ENCODE measurements around the gene HAUS7.

HAUS7 gene

GRCh38 chrX:153470411-153471363 lies at the start of gene HAUS7:
Gene HAUS7, minus strand, starts transcription at chrX:153470576. Its CDS starts 19 bp downstream, at chrX:153470557.
- Histone ChIP-seq H3K4me1 (ENCODE audit: insufficient read depth, low read length) (no peaks in the 10 kb centered on the region), H3K4me3 (ENCODE audit: low read depth in 1 of 2, low read length in 2 of 2) (peak within 1 kb of the TSS; percentile 25 to 67), H3K27me3 (ENCODE audit: control insufficient read depth in 1 of 2, insufficient read depth in 2 of 2, low read length in 2 of 2) (peaks cover 0 to 12% of the 10 kb centered on the region in 2 donors), H3K9ac (ENCODE audit: low read length) (no peak within 1 kb of the TSS), H3K9me3 (ENCODE audit: low read length) (no peaks in the 10 kb centered on the region), H3K27ac (ENCODE audit: low read depth, low read length) (peak within 1 kb of the TSS; percentile 55), H3K36me3 (ENCODE audit: insufficient read depth, low read length) (no peaks in the 10 kb centered on the region)

GRCh38 chrX:153519569-153520286 lies 49.4 kb upstream of the HAUS7 start:
- H3K36me3 ChIP-seq (ENCODE audit: insufficient read depth, low read length): no peaks in the 10 kb centered on the region
- H3K4me1 ChIP-seq (ENCODE audit: insufficient read depth, low read length): no peaks in the 10 kb centered on the region
- no peak overlapping the region for H3K27ac ChIP-seq (ENCODE audit: low read depth, low read length)
- no peak overlapping the region for H3K4me3 ChIP-seq (ENCODE audit: low read depth in 1 of 2, low read length in 2 of 2)
- H3K9ac ChIP-seq (ENCODE audit: low read length): no peak overlapping the region
- peaks cover 3 to 63% of the 10 kb centered on the region in 2 donors for H3K27me3 ChIP-seq (ENCODE audit: control insufficient read depth in 1 of 2, insufficient read depth in 2 of 2, low read length in 2 of 2)
- no peaks in the 10 kb centered on the region for H3K9me3 ChIP-seq (ENCODE audit: low read length)

GRCh38 chrX:153517946-153518834 lies 47.8 kb upstream of the HAUS7 start:
- no peaks in the 10 kb centered on the region for H3K4me1 ChIP-seq (ENCODE audit: insufficient read depth, low read length)

GRCh38 chrX:153517423-153517822 lies 47.0 kb upstream of the HAUS7 start, which contains the start of gene ATP2B3:
Gene ATP2B3, plus strand, starts transcription at chrX:153517642. Its CDS starts 18,606 bp downstream, at chrX:153536248.
- peaks cover 3 to 53% of the 10 kb centered on the region in 2 donors for H3K27me3 ChIP-seq (ENCODE audit: control insufficient read depth in 1 of 2, insufficient read depth in 2 of 2, low read length in 2 of 2)
- no peaks in the 10 kb centered on the region for H3K9me3 ChIP-seq (ENCODE audit: low read length)
- no peak within 1 kb of the TSS for H3K4me3 ChIP-seq (ENCODE audit: low read depth in 1 of 2, low read length in 2 of 2)
- H3K27ac ChIP-seq (ENCODE audit: low read depth, low read length): no peak within 1 kb of the TSS
- H3K9ac ChIP-seq (ENCODE audit: low read length): no peak within 1 kb of the TSS
- H3K36me3 ChIP-seq (ENCODE audit: insufficient read depth, low read length): no peaks in the 10 kb centered on the region
- no peaks in the 10 kb centered on the region for H3K4me1 ChIP-seq (ENCODE audit: insufficient read depth, low read length)

More at GRCh38 chrX:153517946-153518834, 47.8 kb upstream of the HAUS7 start:
- no peak overlapping the region for H3K4me3 ChIP-seq (ENCODE audit: low read depth in 1 of 2, low read length in 2 of 2)
- no peaks in the 10 kb centered on the region for H3K9me3 ChIP-seq (ENCODE audit: low read length)
- no peak overlapping the region for H3K9ac ChIP-seq (ENCODE audit: low read length)
- H3K27ac ChIP-seq (ENCODE audit: low read depth, low read length): no peak overlapping the region
- H3K27me3 ChIP-seq (ENCODE audit: control insufficient read depth in 1 of 2, insufficient read depth in 2 of 2, low read length in 2 of 2): peaks cover 3 to 59% of the 10 kb centered on the region in 2 donors
- no peaks in the 10 kb centered on the region for H3K36me3 ChIP-seq (ENCODE audit: insufficient read depth, low read length)

GRCh38 chrX:153516073-153516472 lies 45.7 kb upstream of the HAUS7 start:
- H3K36me3 ChIP-seq (ENCODE audit: insufficient read depth, low read length): no peaks in the 10 kb centered on the region
- peaks cover 3 to 42% of the 10 kb centered on the region in 2 donors for H3K27me3 ChIP-seq (ENCODE audit: control insufficient read depth in 1 of 2, insufficient read depth in 2 of 2, low read length in 2 of 2)
- H3K9ac ChIP-seq (ENCODE audit: low read length): no peak overlapping the region
- no peaks in the 10 kb centered on the region for H3K4me1 ChIP-seq (ENCODE audit: insufficient read depth, low read length)
- no peak overlapping the region for H3K27ac ChIP-seq (ENCODE audit: low read depth, low read length)
- H3K4me3 ChIP-seq (ENCODE audit: low read depth in 1 of 2, low read length in 2 of 2): no peak overlapping the region
- no peaks in the 10 kb centered on the region for H3K9me3 ChIP-seq (ENCODE audit: low read length)

- Histone ChIP-seq H3K9me3 (ENCODE audit: low read length) (no peaks in the 10 kb centered on the region), H3K27me3 (ENCODE audit: control insufficient read depth in 1 of 2, insufficient read depth in 2 of 2, low read length in 2 of 2) (peaks cover 2 to 37% of the 10 kb centered on the region in 2 donors)
These were observed 45.1 kb upstream of the HAUS7 start for GRCh38 chrX:153515435-153515834.

GRCh38 chrX:153514259-153514658 lies 43.9 kb upstream of the HAUS7 start:
- H3K36me3 ChIP-seq (ENCODE audit: insufficient read depth, low read length): no peaks in the 10 kb centered on the region
- H3K9me3 ChIP-seq (ENCODE audit: low read length): no peaks in the 10 kb centered on the region
- H3K4me3 ChIP-seq (ENCODE audit: low read depth in 1 of 2, low read length in 2 of 2): no peak overlapping the region
- peaks cover 0 to 33% of the 10 kb centered on the region in 2 donors for H3K27me3 ChIP-seq (ENCODE audit: control insufficient read depth in 1 of 2, insufficient read depth in 2 of 2, low read length in 2 of 2)
- H3K9ac ChIP-seq (ENCODE audit: low read length): no peak overlapping the region
- no peak overlapping the region for H3K27ac ChIP-seq (ENCODE audit: low read depth, low read length)
- no peaks in the 10 kb centered on the region for H3K4me1 ChIP-seq (ENCODE audit: insufficient read depth, low read length)

More at GRCh38 chrX:153515435-153515834, 45.1 kb upstream of the HAUS7 start:
- no peak overlapping the region for H3K4me3 ChIP-seq (ENCODE audit: low read depth in 1 of 2, low read length in 2 of 2)
- H3K4me1 ChIP-seq (ENCODE audit: insufficient read depth, low read length): no peaks in the 10 kb centered on the region
- H3K27ac ChIP-seq (ENCODE audit: low read depth, low read length): no peak overlapping the region
- no peaks in the 10 kb centered on the region for H3K36me3 ChIP-seq (ENCODE audit: insufficient read depth, low read length)
- H3K9ac ChIP-seq (ENCODE audit: low read length): no peak overlapping the region

GRCh38 chrX:153513265-153513664 lies 42.9 kb upstream of the HAUS7 start:
- H3K4me1 ChIP-seq (ENCODE audit: insufficient read depth, low read length): no peaks in the 10 kb centered on the region
- H3K27me3 ChIP-seq (ENCODE audit: control insufficient read depth in 1 of 2, insufficient read depth in 2 of 2, low read length in 2 of 2): peaks cover 0 to 23% of the 10 kb centered on the region in 2 donors
- no peak overlapping the region for H3K9ac ChIP-seq (ENCODE audit: low read length)
- H3K4me3 ChIP-seq (ENCODE audit: low read depth in 1 of 2, low read length in 2 of 2): no peak overlapping the region
- no peaks in the 10 kb centered on the region for H3K36me3 ChIP-seq (ENCODE audit: insufficient read depth, low read length)
- no peak overlapping the region for H3K27ac ChIP-seq (ENCODE audit: low read depth, low read length)
- no peaks in the 10 kb centered on the region for H3K9me3 ChIP-seq (ENCODE audit: low read length)

- Histone ChIP-seq H3K4me1 (ENCODE audit: insufficient read depth, low read length) (peaks cover under 1% of the 10 kb centered on the region), H3K9me3 (ENCODE audit: low read length) (no peaks in the 10 kb centered on the region), H3K36me3 (ENCODE audit: insufficient read depth, low read length) (no peaks in the 10 kb centered on the region), H3K9ac (ENCODE audit: low read length) (no peak overlapping the region), H3K27me3 (ENCODE audit: control insufficient read depth in 1 of 2, insufficient read depth in 2 of 2, low read length in 2 of 2) (peaks cover 0 to 19% of the 10 kb centered on the region in 2 donors), H3K4me3 (ENCODE audit: low read depth in 1 of 2, low read length in 2 of 2) (no peak overlapping the region), H3K27ac (ENCODE audit: low read depth, low read length) (no peak overlapping the region)
These were observed 42.1 kb upstream of the HAUS7 start for GRCh38 chrX:153512501-153512893.

- H3K4me3 ChIP-seq (ENCODE audit: low read depth in 1 of 2, low read length in 2 of 2): no peak overlapping the region
- no peaks in the 10 kb centered on the region for H3K9me3 ChIP-seq (ENCODE audit: low read length)
- peaks cover 3% of the 10 kb centered on the region for H3K4me1 ChIP-seq (ENCODE audit: insufficient read depth, low read length)
- H3K9ac ChIP-seq (ENCODE audit: low read length): no peak overlapping the region
- no peak overlapping the region for H3K27ac ChIP-seq (ENCODE audit: low read depth, low read length)
- peaks cover 0 to 14% of the 10 kb centered on the region in 2 donors for H3K27me3 ChIP-seq (ENCODE audit: control insufficient read depth in 1 of 2, insufficient read depth in 2 of 2, low read length in 2 of 2)
- H3K36me3 ChIP-seq (ENCODE audit: insufficient read depth, low read length): no peaks in the 10 kb centered on the region
These were observed 41.6 kb upstream of the HAUS7 start for GRCh38 chrX:153511784-153512500.

Data from muscle layer of colon (tissue), 2 donors.